ENCODE measurements around the gene PPP1R10. TPM values are rescaled to one million over a fixed set of nuclear protein-coding genes. Genes with fewer than 3 reads are reported as not detected.

Gene PPP1R10
- total RNA-seq, 1 experiment from 2014 or later: 123 TPM

GRCh38 chr6:30656513-30656912 lies 39.5 kb upstream of the PPP1R10 start:
- no peaks in the 10 kb centered on the region for H3K23me2 ChIP-seq (ENCODE audit: insufficient read length, low read depth, low read length, poor library complexity, severe bottlenecking)
- H3K23ac ChIP-seq (ENCODE audit: insufficient read length, low read depth, low read length): no peak overlapping the region
- no peak overlapping the region for H3K18ac ChIP-seq (ENCODE audit: insufficient read length, low read depth, low read length)
- H4K91ac ChIP-seq (ENCODE audit: insufficient read length, low read depth, low read length): no peak overlapping the region
- WGBS (ENCODE audit: extremely low coverage, insufficient read length, low lambda C conversion rate): no CpG with 5 or more reads among the region's 7 CpGs
- no peak overlapping the region for H3T11ph ChIP-seq (ENCODE audit: low read length)
- no peak overlapping the region for H2BK20ac ChIP-seq (ENCODE audit: low read depth, low read length, poor library complexity, severe bottlenecking)
- Mint-ChIP-seq H3K36me3 (ENCODE audit: insufficient read depth in 1 of 3, low read depth in 3 of 3) (peaks cover 28 to 88% (median 70%) of the 10 kb centered on the region in 3 experiments; a peak in 6 of 7 replicates), H3K9me3 (no peaks in the 10 kb centered on the region), H3K27me3 (ENCODE audit: low read depth) (no peaks in the 10 kb centered on the region), H3K4me1 (no peaks in the 10 kb centered on the region), H3K27ac (no peak overlapping the region), H3K4me3 (no peak overlapping the region)
- no peak overlapping the region for H4K8ac ChIP-seq (replicated peaks; ENCODE audit: insufficient read length, low read depth, low read length)
- H4K20me1 ChIP-seq (ENCODE audit: control insufficient read depth, insufficient read depth, insufficient read length): no peaks in the 10 kb centered on the region
- H3K79me2 ChIP-seq (ENCODE audit: insufficient read depth, low read length): no peaks in the 10 kb centered on the region
- no peak overlapping the region for H2BK15ac ChIP-seq (ENCODE audit: low read depth, low read length)
- no peak overlapping the region for H2BK12ac ChIP-seq (ENCODE audit: insufficient read length, low read depth, low read length)
- no peaks in the 10 kb centered on the region for H3K9me3 ChIP-seq (ENCODE audit: control insufficient read depth, low read depth, low read length)
- no peak overlapping the region for H2BK5ac ChIP-seq (ENCODE audit: insufficient read length, low read length)
- H3K27me3 ChIP-seq (ENCODE audit: insufficient read depth, low read length): no peaks in the 10 kb centered on the region
- no peak overlapping the region for H2AFZ ChIP-seq (ENCODE audit: low read length)
- TF ChIP-seq CTCF (conservative IDR thresholded peaks at IDR 0.05): no peak
- H2BK120ac ChIP-seq (ENCODE audit: low read depth, low read length, poor library complexity, severe bottlenecking): no peak overlapping the region
- no peaks in the 10 kb centered on the region for H3K4me1 ChIP-seq (ENCODE audit: insufficient read depth, low read length)
- H3K9ac ChIP-seq (ENCODE audit: extremely low read depth, insufficient read length, low read length): no peak overlapping the region
- H3K27ac ChIP-seq (ENCODE audit: insufficient read length, low read depth, low read length): no peak overlapping the region
- H2AK5ac ChIP-seq (ENCODE audit: insufficient read length, low read length): no peak overlapping the region
- H3K56ac ChIP-seq (ENCODE audit: insufficient read length, low read depth, low read length): no peak overlapping the region
- H3K79me1 ChIP-seq (ENCODE audit: insufficient read depth, low read depth, low read length, poor library complexity, severe bottlenecking): no peaks in the 10 kb centered on the region
- DNase-seq: no peak
- H3K14ac ChIP-seq (ENCODE audit: insufficient read depth, low read length): no peak overlapping the region
- no peak overlapping the region for H4K5ac ChIP-seq (ENCODE audit: insufficient read length, low read depth, low read length)
- no peak overlapping the region for H3K4me2 ChIP-seq (ENCODE audit: insufficient read depth, insufficient read length, low read length)
- H3K4ac ChIP-seq (ENCODE audit: low read depth, low read length): no peak overlapping the region

Measured in H9 (cell line).